MM.1S (cell line): ENCODE measurements around the gene WDR83.

Source experiments
- DNase-seq: peaks from one replicate; pipeline ENCODE4 v3.0.0-alpha.2; 2015
- H2AFZ ChIP-seq: fragments of 300-600 bp; sonication (generic); 2 replicates; pipeline ENCODE4 v1.6.0; 2016; ENCODE audit warnings: antibody characterized with exemption, low read length
- H3F3A ChIP-seq: fragments of 300-600 bp; sonication (generic); 2 replicates; pipeline ENCODE4 v1.6.1; 2016; ENCODE audit warnings: mild to moderate bottlenecking, antibody characterized with exemption, low read length, moderate library complexity, mixed read lengths; ENCODE audit not compliant: insufficient read depth
- H3K27ac ChIP-seq: fragments of 300-600 bp; sonication (generic); 2 replicates; pipeline ENCODE4 v1.5.1; 2016; ENCODE audit warnings: mild to moderate bottlenecking, low read length
- H3K27me3 ChIP-seq: fragments of 300-600 bp; sonication (generic); replicated peaks from 2 replicates; pipeline ENCODE4 v1.6.0; 2016; ENCODE audit warnings: low read length; ENCODE audit not compliant: insufficient read depth
- H3K36me3 ChIP-seq: fragments of 300-600 bp; sonication (generic); replicated peaks from 2 replicates; pipeline ENCODE4 v1.6.1; 2016; ENCODE audit warnings: mild to moderate bottlenecking, low read length, mixed read lengths; ENCODE audit not compliant: insufficient read depth
- H3K4me1 ChIP-seq: fragments of 300-600 bp; sonication (generic); 2 replicates; pipeline ENCODE4 v1.6.1; 2016; ENCODE audit warnings: low read length, mixed read lengths
- H3K4me2 ChIP-seq: fragments of 300-600 bp; sonication (generic); 2 replicates; pipeline ENCODE4 v1.6.0; 2016; ENCODE audit warnings: low read depth, low read length
- H3K4me3 ChIP-seq: fragments of 300-600 bp; sonication (generic); 2 replicates; pipeline ENCODE4 v1.5.1; 2016; ENCODE audit warnings: low read length, mixed read lengths
- H3K79me2 ChIP-seq: fragments of 300-600 bp; sonication (generic); 2 replicates; pipeline ENCODE4 v1.6.1; 2016; ENCODE audit warnings: mixed run types, low read length, mixed read lengths
- H3K9ac ChIP-seq: fragments of 300-600 bp; sonication (generic); 2 replicates; pipeline ENCODE4 v1.6.1; 2016; ENCODE audit warnings: low read length, mixed read lengths
- H3K9me2 ChIP-seq: fragments of 300-600 bp; sonication (generic); replicated peaks from 2 replicates; pipeline ENCODE4 v1.6.1; 2016; ENCODE audit warnings: mild to moderate bottlenecking, low read length, mixed read lengths; ENCODE audit not compliant: insufficient read depth
- H3K9me3 ChIP-seq: fragments of 300-600 bp; sonication (generic); replicated peaks from 2 replicates; pipeline ENCODE4 v1.6.1; 2016; ENCODE audit warnings: mild to moderate bottlenecking, low read length, mixed read lengths; ENCODE audit not compliant: insufficient read depth
- H4K20me1 ChIP-seq: fragments of 300-600 bp; sonication (generic); 2 replicates; pipeline ENCODE4 v1.6.1; 2016; ENCODE audit warnings: mild to moderate bottlenecking, low read length, moderate library complexity, mixed read lengths; ENCODE audit not compliant: insufficient read depth
- EZH2 ChIP-seq: fragments of 300-600 bp; sonication (generic); optimal IDR thresholded peaks from 2 replicates; pipeline ENCODE3; 2017; ENCODE audit warnings: low read depth, mild to moderate bottlenecking, antibody characterized with exemption, low read length, mixed read lengths
- EZH2phosphoT487 ChIP-seq: fragments of 300-600 bp; sonication (generic); IDR thresholded peaks from 2 replicates; pipeline ENCODE4 v1.6.1; 2018; ENCODE audit warnings: antibody characterized with exemption, low read length
- TF ChIP-seq, protein P1 (sequence below): fragments of 300-600 bp; sonication (generic); IDR thresholded peaks from 2 replicates; pipeline ENCODE4 v1.5.1; 2016; ENCODE audit warnings: antibody characterized with exemption, low read length, mixed read lengths

The WDR83 gene

DNA sequence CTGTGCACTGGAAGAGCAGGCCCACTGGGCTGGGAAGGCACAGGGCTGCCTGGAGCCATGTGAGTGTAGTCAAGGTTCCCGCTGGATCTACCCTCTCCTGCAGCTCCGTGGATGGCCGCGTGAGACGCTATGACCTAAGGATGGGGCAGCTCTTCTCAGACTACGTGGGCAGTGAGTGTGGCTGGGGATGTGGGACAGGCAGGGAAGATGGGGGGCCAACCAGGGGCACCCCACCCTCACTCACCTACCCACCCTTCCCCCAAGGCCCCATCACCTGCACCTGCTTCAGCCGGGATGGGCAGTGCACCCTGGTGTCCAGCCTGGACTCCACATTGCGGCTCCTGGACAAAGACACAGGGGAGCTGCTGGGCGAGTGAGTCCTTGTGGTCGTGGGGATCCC lies 6.1 kb downstream of the WDR83 start:
- Histone ChIP-seq H3K36me3 (peaks cover 5% of the 10 kb centered on the region; the same call in 1 of the 2 replicates), H4K20me1 (0 out of 2 replicates have a peak, but pooled peaks cover 5% of the 10 kb centered on the region), H3K4me1 (peaks cover 14% of the 10 kb centered on the region), H3F3A (0 out of 2 replicates have a peak, but pooled peaks cover 6% of the 10 kb centered on the region), H3K9me2 (no peaks in the 10 kb centered on the region), H3K9ac (no peak overlapping the region), H3K4me2 (no peak overlapping the region), H3K27ac (no peak overlapping the region), H3K79me2 (peaks cover 49% of the 10 kb centered on the region), H3K4me3 (no peak overlapping the region), H3K27me3 (no peaks in the 10 kb centered on the region), H2AFZ (no peak overlapping the region), H3K9me3 (no peaks in the 10 kb centered on the region)
- DNase-seq: no peak
- TF ChIP-seq EZH2: no peak
- TF ChIP-seq, protein P1, sequence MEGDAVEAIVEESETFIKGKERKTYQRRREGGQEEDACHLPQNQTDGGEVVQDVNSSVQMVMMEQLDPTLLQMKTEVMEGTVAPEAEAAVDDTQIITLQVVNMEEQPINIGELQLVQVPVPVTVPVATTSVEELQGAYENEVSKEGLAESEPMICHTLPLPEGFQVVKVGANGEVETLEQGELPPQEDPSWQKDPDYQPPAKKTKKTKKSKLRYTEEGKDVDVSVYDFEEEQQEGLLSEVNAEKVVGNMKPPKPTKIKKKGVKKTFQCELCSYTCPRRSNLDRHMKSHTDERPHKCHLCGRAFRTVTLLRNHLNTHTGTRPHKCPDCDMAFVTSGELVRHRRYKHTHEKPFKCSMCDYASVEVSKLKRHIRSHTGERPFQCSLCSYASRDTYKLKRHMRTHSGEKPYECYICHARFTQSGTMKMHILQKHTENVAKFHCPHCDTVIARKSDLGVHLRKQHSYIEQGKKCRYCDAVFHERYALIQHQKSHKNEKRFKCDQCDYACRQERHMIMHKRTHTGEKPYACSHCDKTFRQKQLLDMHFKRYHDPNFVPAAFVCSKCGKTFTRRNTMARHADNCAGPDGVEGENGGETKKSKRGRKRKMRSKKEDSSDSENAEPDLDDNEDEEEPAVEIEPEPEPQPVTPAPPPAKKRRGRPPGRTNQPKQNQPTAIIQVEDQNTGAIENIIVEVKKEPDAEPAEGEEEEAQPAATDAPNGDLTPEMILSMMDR: no peak
- no peak for TF ChIP-seq EZH2phosphoT487

DNA sequence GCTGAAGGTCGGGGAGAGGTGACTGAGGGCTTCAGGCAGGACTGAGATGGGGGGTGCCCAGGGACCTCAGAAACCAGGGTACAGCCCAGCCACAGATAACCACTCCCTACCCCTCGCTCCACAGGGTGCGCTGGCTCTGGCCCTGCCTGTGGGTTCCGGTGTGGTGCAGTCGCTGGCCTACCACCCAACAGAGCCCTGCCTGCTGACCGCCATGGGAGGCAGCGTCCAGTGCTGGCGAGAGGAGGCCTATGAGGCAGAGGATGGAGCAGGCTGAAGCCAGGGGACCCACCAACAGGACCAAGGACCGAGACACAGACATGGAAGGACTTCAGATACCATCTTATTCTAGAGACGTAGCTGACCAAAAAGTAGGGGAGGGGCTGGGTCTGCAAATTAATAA lies 8.8 kb downstream of the WDR83 start:
- no peaks in the 10 kb centered on the region for H3K27me3 ChIP-seq
- H3K9me2 ChIP-seq: no peaks in the 10 kb centered on the region
- H2AFZ ChIP-seq: no peak overlapping the region
- 0 out of 2 replicates have a peak, but pooled peaks cover 5% of the 10 kb centered on the region for H4K20me1 ChIP-seq
- H3K36me3 ChIP-seq: peaks cover 10% of the 10 kb centered on the region; the same call in 1 of the 2 replicates
- H3K4me1 ChIP-seq: peaks cover 3% of the 10 kb centered on the region
- no peak for DNase-seq
- H3K9ac ChIP-seq: no peak overlapping the region
- peaks cover 40% of the 10 kb centered on the region for H3K79me2 ChIP-seq
- 0 out of 2 replicates have a peak, but pooled peaks cover 6% of the 10 kb centered on the region for H3F3A ChIP-seq
- no peak overlapping the region for H3K4me3 ChIP-seq
- H3K4me2 ChIP-seq: no peak overlapping the region
- TF ChIP-seq EZH2 (no peak), EZH2phosphoT487 (no peak)
- TF ChIP-seq, protein P1: no peak
- no peaks in the 10 kb centered on the region for H3K9me3 ChIP-seq
- no peak overlapping the region for H3K27ac ChIP-seq

DNA sequence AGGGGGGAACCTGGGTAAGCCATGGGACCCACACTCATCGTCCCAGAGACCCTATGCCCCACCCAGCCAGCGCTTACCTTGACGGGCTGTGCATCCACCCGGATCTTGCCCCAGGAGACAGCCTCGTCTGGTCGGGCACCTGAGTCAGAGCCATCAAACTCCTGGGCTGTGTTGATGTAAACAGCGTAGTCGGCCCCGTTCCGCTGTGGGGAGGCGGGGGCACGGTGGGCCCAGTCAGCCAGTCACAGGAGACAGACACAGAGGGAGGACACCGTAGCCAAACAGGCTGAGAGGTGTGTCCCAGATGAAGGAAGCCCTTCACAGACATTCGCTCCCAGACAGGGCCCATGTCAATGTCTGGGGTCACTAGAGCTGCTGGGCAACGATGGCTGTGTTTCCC lies 9.3 kb downstream of the WDR83 start:
- no peak for DNase-seq
- Histone ChIP-seq H3F3A (peaks cover 7% of the 10 kb centered on the region; the same call in 1 of the 2 replicates), H3K79me2 (peaks cover 36% of the 10 kb centered on the region), H3K4me2 (no peak overlapping the region), H3K9me2 (no peaks in the 10 kb centered on the region), H3K4me3 (no peak overlapping the region), H3K4me1 (no peaks in the 10 kb centered on the region), H2AFZ (no peak overlapping the region), H3K9ac (no peak overlapping the region), H3K9me3 (no peaks in the 10 kb centered on the region), H3K36me3 (peaks cover 10% of the 10 kb centered on the region; the same call in 1 of the 2 replicates), H3K27me3 (no peaks in the 10 kb centered on the region), H4K20me1 (0 out of 2 replicates have a peak, but pooled peaks cover 5% of the 10 kb centered on the region), H3K27ac (no peak overlapping the region)
- TF ChIP-seq, protein P1: no peak
- TF ChIP-seq EZH2phosphoT487 (no peak), EZH2 (no peak)
